Muscle layer of colon (tissue), 2 donors: ENCODE measurements around the gene ZMAT3.

Source experiments
- H3K27ac ChIP-seq: one replicate; pipeline ENCODE4 v1.7.0; 2013; ENCODE audit warnings: low read depth, mild to moderate bottlenecking, low read length, moderate library complexity
- H3K27me3 ChIP-seq, 2 donors: one replicate each; pipeline ENCODE4 v1.7.0; 2013; ENCODE audit warnings: low read length in 2 of 2, mild to moderate bottlenecking in 2 of 2; ENCODE audit not compliant: insufficient read depth in 2 of 2, control insufficient read depth in 1 of 2
- H3K36me3 ChIP-seq: one replicate; pipeline ENCODE4 v1.7.0; 2013; ENCODE audit warnings: mild to moderate bottlenecking, low read length; ENCODE audit not compliant: insufficient read depth
- H3K4me1 ChIP-seq: one replicate; pipeline ENCODE4 v1.7.0; 2013; ENCODE audit warnings: mild to moderate bottlenecking, low read length; ENCODE audit not compliant: insufficient read depth
- H3K4me3 ChIP-seq, 2 donors: one replicate each; pipeline ENCODE4 v1.7.0; 2013; ENCODE audit warnings: low read length in 2 of 2, low read depth in 1 of 2, mild to moderate bottlenecking in 1 of 2, moderate library complexity in 1 of 2
- H3K9ac ChIP-seq: one replicate; pipeline ENCODE4 v1.7.0; 2013; ENCODE audit warnings: low read length
- H3K9me3 ChIP-seq: one replicate; pipeline ENCODE4 v1.7.0; 2013; ENCODE audit warnings: mild to moderate bottlenecking, low read length
- donor health status: abdominal sarcoma.
- donor health status: Adenocarcinoma of cecum.

Gene ZMAT3

DNA sequence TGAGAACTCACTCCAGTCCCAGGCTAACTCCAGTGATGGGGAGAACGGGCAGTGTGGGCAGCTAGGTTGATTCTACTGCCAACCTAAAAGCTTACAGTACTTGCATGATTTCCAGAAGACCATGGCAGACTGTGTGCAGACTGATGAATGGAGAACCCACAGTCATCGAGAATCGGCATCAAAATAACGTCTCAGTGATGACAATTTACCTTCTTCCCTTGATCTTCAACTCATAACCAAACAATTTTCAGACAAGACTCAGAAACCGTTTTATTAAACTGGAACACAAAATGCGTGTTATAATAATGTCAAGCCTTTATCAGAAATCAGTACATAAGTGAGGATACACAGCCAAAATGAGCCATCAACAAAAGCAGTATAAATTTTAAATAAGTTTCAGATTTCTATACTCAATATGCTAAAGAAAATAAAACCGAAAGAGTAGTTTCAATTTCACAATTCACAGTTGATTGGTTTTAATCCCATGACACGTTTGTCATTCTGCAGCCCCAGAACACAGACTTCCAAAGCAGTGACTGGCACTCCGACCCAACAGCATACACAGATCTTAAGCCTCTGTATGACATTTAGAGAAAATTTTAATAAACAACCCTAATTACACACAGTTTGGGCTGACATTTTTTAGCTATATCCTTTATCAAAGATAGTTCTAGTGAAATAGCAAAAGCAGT is 54.5 kb downstream of the ZMAT3 start:
- H3K4me3 ChIP-seq, result no peak overlapping the region
- no peak overlapping the region for H3K9ac ChIP-seq
- H3K4me1 ChIP-seq, result peaks cover 15% of the 10 kb centered on the region
- no peaks in the 10 kb centered on the region for H3K27me3 ChIP-seq
- H3K27ac ChIP-seq, result no peak overlapping the region
- no peaks in the 10 kb centered on the region for H3K9me3 ChIP-seq
- H3K36me3 ChIP-seq, result no peaks in the 10 kb centered on the region

DNA sequence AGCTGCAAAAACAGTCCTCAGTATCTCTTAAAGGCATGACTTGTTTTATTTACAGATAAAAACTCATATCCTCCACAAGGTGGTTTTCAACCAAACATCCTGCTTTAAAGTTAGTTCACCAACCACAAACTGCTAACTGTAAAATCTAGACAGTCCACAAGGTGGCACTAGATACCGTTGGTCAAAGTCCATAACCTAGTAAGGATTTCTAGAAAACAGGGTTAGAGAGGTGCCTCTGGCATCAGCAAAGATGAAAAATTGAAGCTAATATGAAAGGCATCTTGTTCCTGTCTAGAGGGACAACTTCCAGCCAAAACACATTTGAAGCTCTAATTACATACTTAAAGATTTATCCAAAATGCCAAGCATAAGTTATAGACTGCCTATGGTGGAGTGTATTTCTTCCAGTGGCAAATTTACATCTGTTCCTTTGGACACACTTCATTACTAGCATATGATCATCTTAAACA is 56.0 kb downstream of the ZMAT3 start:
- Histone ChIP-seq H3K9ac (no peak overlapping the region), H3K4me1 (peaks cover 8% of the 10 kb centered on the region), H3K27ac (no peak overlapping the region), H3K4me3 (no peak overlapping the region), H3K27me3 (no peaks in the 10 kb centered on the region), H3K9me3 (no peaks in the 10 kb centered on the region), H3K36me3 (no peaks in the 10 kb centered on the region)

GRCh38 chr3:179005706-179006105 is 65.9 kb downstream of the ZMAT3 start:
- Histone ChIP-seq H3K27ac (no peak overlapping the region), H3K9ac (no peak overlapping the region), H3K36me3 (no peaks in the 10 kb centered on the region), H3K4me3 (no peak overlapping the region), H3K4me1 (no peaks in the 10 kb centered on the region), H3K9me3 (no peaks in the 10 kb centered on the region), H3K27me3 (no peaks in the 10 kb centered on the region)

GRCh38 chr3:179005213-179005612 is 66.4 kb downstream of the ZMAT3 start:
- no peak overlapping the region for H3K27ac ChIP-seq
- H3K27me3 ChIP-seq, result no peaks in the 10 kb centered on the region
- no peaks in the 10 kb centered on the region for H3K9me3 ChIP-seq
- H3K4me3 ChIP-seq, result no peak overlapping the region
- no peak overlapping the region for H3K9ac ChIP-seq
- no peaks in the 10 kb centered on the region for H3K36me3 ChIP-seq
- H3K4me1 ChIP-seq, result no peaks in the 10 kb centered on the region

GRCh38 chr3:179000659-179001058 is 71.0 kb downstream of the ZMAT3 start:
- H3K9me3 ChIP-seq, result no peaks in the 10 kb centered on the region

DNA sequence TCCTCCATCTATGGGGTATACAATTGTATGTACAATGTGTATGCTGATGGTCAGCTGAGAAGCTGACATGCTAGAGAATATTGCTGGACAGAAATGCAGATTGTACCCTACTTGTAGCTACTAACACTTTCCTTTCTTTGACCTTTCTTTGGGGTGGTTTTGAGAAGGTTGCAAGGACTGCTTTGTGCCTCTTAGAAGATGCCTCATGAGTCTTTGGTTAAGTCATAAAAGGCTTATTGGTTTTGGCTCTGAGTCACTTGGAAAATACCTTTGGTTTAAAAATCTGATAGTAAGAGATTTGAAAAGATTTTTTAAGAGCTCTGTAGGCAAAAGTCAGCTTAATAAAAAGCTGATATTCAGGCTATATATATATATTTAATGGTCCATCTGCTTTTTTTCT is 71.5 kb downstream of the ZMAT3 start:
- Histone ChIP-seq H3K36me3 (no peaks in the 10 kb centered on the region), H3K27ac (no peak overlapping the region), H3K9me3 (no peaks in the 10 kb centered on the region), H3K4me3 (no peak overlapping the region), H3K27me3 (no peaks in the 10 kb centered on the region), H3K4me1 (no peaks in the 10 kb centered on the region), H3K9ac (no peak overlapping the region)

More at GRCh38 chr3:179000659-179001058, 71.0 kb downstream of the ZMAT3 start:
- Histone ChIP-seq H3K9ac (no peak overlapping the region), H3K4me1 (no peaks in the 10 kb centered on the region), H3K36me3 (no peaks in the 10 kb centered on the region), H3K27ac (no peak overlapping the region), H3K27me3 (no peaks in the 10 kb centered on the region), H3K4me3 (no peak overlapping the region)

- Histone ChIP-seq H3K9ac (no peak overlapping the region), H3K9me3 (no peaks in the 10 kb centered on the region), H3K4me3 (no peak overlapping the region), H3K36me3 (no peaks in the 10 kb centered on the region), H3K27me3 (no peaks in the 10 kb centered on the region), H3K4me1 (no peaks in the 10 kb centered on the region), H3K27ac (no peak overlapping the region)
Measured at GRCh38 chr3:178996399-178996798, 75.2 kb downstream of the ZMAT3 start.

DNA sequence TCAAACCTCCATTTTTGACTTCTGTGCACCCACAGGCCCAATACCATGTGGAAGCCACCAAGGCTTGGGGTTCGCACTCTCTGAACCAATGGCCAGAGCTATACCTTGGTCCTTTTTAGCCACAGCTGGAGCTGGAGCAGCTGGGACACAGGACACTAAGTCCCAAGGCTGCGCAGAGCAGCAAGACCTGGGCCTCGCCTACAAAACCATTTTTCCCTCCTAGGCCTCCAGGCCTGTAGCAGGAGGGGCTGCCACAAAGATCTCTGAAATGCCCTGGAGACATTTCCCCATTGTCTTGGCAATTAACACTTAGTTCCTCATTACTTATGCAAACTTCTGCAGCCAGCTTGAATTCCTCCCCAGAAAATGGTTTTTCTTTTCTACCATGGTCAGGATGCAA is 81.3 kb downstream of the ZMAT3 start:
- Histone ChIP-seq H3K36me3 (no peaks in the 10 kb centered on the region), H3K27ac (no peak overlapping the region), H3K4me1 (no peaks in the 10 kb centered on the region), H3K9ac (no peak overlapping the region), H3K4me3 (no peak overlapping the region), H3K27me3 (no peaks in the 10 kb centered on the region), H3K9me3 (peaks cover 9% of the 10 kb centered on the region)

DNA sequence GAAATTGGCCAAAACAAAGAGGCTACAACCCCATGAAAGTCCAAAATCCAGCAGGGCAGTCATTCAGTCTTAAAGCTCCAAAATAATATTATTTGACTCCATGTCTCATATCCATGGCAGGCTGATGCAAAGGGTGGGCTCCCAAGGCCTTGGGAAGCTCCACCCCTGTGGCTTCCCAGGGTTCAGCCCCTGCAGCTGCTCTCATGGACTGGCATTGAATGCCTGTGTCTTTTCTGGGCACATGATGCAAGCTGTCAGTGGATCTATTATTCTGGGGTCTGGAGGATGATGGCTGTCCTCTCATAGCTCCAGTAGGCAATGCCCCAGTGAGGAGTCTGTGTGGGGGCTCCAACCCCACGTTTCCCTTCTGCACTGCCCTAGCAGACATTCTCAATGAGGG is 81.8 kb downstream of the ZMAT3 start:
- H3K27me3 ChIP-seq, result no peaks in the 10 kb centered on the region
- no peaks in the 10 kb centered on the region for H3K36me3 ChIP-seq
- no peaks in the 10 kb centered on the region for H3K4me1 ChIP-seq
- no peak overlapping the region for H3K9ac ChIP-seq
- H3K27ac ChIP-seq, result no peak overlapping the region
- H3K9me3 ChIP-seq, result peaks cover 9% of the 10 kb centered on the region
- H3K4me3 ChIP-seq, result no peak overlapping the region

GRCh38 chr3:178987745-178988144 is 83.9 kb downstream of the ZMAT3 start:
- Histone ChIP-seq H3K4me3 (no peak overlapping the region), H3K9me3 (peaks cover 9% of the 10 kb centered on the region), H3K27me3 (no peaks in the 10 kb centered on the region), H3K36me3 (no peaks in the 10 kb centered on the region), H3K4me1 (no peaks in the 10 kb centered on the region), H3K9ac (no peak overlapping the region), H3K27ac (no peak overlapping the region)

- no peaks in the 10 kb centered on the region for H3K4me1 ChIP-seq
- H3K36me3 ChIP-seq, result no peaks in the 10 kb centered on the region
- no peak overlapping the region for H3K27ac ChIP-seq
- H3K27me3 ChIP-seq, result no peaks in the 10 kb centered on the region
- H3K9me3 ChIP-seq, result peaks cover 9% of the 10 kb centered on the region
- H3K4me3 ChIP-seq, result no peak overlapping the region
- H3K9ac ChIP-seq, result no peak overlapping the region
Measured at GRCh38 chr3:178986456-178986855, 85.2 kb downstream of the ZMAT3 start.

DNA sequence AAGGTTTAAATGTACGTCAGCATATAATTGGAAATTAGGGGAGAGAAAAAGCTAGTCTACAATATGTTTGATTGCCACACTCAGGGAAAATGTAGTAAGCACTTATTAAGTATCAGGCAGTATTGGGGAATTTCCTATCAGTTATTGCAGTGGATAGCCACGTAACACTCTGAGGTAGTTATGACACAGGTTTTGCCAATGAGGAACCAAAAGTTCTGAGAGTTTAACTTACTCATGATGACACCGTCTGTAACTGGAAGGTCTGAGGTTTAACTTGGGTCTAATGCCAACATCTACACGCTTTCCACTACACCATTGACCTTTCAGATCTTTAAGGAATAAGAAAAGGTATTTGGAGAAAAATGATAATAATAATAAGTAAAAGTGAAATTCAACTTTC is 89.5 kb downstream of the ZMAT3 start:
- no peak overlapping the region for H3K4me3 ChIP-seq
- H3K9me3 ChIP-seq, result no peaks in the 10 kb centered on the region
- no peaks in the 10 kb centered on the region for H3K27me3 ChIP-seq
- no peaks in the 10 kb centered on the region for H3K36me3 ChIP-seq
- no peak overlapping the region for H3K9ac ChIP-seq
- H3K27ac ChIP-seq, result no peak overlapping the region
- H3K4me1 ChIP-seq, result no peaks in the 10 kb centered on the region
